Measurements from ENCODE around the gene ASTL.
"Not testable (repeated sequence)": the region's sequence is repeated elsewhere in the genome, so short reads cannot be mapped to it uniquely, and the experiment has no call there.

ASTL gene

DNA sequence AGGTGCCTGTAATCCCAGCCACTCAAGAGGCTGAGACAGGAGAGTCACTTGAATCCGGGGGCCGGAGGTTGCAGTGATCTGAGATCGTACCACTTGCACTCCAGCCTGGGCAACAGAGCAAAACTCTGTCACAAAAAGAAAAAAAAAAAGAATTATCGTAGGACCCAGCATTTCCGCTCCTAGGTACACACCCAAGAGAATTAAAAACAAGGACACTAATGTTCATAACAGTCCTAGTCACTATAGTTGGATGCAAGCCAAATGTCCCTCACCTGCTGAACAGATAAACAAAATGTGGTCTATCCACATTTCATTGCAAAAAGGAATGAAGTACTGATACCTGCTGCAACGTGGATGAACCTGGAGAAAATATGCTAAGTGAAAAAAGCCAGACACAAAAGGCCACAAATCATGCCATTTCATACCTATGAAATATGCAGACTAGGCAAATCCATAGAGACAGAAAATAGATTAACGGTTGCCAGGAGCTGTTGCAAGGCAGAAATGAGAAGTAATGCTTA is 43.1 kb downstream of the ASTL start:
- DNase-seq = no peak

- DNase-seq = no peak
Observed at GRCh38 chr2:96093528-96093927, 44.8 kb downstream of the ASTL start.

- DNase-seq = no peak
Observed at GRCh38 chr2:96092951-96093350, 45.4 kb downstream of the ASTL start.

DNA sequence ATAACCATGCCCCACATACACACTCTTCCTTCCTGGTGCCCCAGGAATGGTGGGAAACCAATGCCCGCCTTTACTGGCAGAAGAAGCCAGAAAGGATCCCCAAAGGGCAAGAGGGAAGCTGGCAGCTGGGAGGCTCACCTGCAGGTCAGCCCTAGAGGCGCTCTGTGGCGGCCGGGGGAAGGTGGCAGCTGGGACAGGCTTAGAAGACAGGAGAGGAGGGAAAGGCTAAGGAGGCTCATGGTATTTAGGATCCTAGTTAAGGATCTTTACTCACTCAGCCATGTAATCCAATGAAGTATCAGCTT is 45.8 kb downstream of the ASTL start:
- no peak for DNase-seq

DNA sequence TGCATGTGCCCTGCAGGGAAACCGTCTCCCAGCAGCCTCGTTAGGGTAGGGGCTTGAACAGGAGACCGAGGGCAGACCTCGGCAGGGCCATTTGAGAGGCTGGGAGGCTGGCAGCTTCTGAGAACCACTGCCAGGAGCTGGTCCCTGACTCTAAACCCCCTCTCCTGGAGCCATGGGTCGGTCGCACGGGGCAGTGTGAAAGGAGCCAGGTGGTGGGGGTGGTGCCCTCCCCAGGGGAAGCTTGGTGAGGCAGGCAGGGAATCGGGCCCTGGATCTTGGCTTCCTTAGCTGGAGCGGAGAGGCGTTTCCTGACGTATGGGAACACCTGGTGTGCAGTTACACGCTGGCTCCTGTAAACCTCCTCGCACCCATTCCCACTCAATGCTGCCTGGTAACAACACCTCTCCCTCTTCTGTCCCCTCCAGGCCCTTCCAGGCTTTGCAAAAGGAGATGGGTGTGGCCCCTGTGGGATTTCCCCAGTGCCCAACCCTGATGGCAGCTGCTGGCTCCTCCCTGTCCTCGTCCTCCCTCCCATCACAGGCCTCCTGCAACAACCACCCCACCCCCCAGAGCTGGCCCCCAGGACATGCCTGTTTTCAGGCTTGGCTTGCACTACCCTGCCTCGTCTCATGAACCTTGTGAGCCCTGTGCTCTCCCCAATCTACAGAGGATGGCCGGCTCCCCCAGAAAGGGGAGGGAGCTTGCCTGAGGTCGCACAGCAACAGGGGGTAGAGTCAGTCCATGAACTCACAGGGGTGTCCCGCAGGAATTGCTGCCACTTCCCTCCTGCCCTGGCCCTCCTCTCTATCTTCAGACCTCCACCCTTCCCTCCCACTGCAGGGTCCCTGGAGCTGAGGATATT is 46.4 kb downstream of the ASTL start:
- no peak for DNase-seq

- DNase-seq = no peak
Observed at GRCh38 chr2:96091141-96091710, 47.1 kb downstream of the ASTL start.

GRCh38 chr2:96090196-96090926 is 47.9 kb downstream of the ASTL start:
- DNase-seq = no peak

- DNase-seq = no peak
Observed at GRCh38 chr2:96089356-96090195, 48.7 kb downstream of the ASTL start.

DNA sequence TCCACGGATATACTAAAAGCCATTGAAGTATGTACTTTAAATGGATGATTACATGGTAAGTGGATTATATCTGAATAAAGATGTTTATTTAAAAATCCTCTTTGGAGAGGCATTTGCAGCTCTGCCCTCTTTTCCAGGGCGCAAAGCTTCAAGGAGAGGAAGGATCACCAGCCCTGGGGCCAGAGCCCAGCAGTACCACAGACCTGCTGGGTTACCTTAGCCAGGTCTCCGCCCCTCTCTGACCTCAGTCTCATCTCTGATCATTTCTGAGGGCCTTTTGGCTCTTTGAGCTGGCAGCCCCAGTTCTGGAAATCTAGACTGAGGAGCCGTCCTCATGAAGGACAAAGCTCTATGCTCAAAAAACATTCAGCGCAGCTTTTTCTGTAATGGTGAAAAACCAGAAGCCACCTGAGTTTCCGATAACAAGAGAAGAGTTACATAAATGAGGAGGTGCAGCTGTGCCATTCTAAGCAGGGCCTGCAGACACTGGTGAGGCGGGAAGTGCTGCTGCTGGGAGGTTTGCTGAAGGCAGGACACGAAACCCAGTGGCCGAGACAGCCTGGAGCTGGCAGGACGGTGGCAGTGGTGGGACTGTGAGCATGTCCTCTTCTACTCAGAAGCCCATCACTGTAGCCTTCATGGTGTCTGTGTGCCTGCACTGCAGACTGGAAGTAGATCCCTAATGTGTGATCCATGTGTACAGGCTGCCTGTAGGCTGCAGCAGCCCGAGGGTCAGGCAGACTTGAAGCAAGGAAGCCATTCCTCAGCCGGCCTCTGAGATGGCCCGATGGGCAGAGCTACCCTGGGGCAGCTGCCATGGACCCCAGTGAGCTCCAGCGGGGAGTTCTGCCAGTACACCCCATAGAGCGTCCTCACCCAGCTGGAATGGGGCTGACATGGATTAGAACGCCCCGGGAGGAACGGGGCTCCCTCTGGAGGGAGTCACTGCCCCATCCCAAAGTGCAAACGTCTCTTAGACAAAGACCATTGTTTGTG is 49.7 kb downstream of the ASTL start:
- DNase-seq = no peak

GRCh38 chr2:96087130-96087529 is 51.2 kb downstream of the ASTL start:
- no peak for DNase-seq

GRCh38 chr2:96085541-96086355 is 52.6 kb downstream of the ASTL start:
- DNase-seq = no peak

GRCh38 chr2:96084858-96085518 is 53.3 kb downstream of the ASTL start:
- DNase-seq = not testable (repeated sequence)

DNA sequence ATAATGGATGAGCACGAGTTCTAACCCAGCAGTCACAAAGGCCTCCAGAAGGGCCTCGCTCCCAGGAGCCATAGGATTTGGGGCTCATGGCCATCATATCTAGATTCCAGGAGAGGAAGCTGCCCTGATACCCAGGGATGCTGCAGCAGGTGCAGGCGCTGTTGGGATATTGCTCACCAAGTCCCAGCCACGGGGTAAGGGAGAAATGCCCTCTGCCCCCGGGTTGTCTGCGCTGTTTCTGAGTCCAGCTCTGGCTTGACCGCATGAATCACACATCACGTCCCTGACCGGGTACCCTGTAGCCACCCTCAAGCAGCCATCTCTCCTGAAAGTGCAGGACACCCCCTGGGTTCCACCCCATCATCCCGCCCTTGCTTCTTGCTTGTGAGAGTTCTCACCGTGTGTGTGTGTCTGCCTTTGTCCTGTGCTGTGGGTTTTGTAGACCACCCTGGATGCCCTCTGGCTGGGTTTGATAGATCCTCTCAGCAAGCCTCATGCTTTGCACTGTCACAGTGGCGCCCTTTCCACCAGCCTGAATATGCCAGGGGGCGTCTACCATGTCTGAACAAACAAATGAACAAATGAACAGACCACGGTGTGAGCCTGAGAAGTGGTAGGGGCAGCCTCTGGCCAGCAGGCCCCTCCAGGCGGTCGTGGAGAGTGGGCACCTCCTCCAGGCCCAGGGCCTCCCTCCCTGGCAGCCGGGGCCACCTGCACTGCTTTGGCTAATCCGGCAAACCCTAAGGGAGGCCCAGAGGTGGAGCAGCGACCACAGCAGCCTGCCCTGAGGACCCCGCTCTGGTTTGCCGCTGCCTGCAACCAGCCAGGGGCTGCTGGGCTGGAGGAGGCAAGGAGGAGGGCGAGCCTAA is 54.1 kb downstream of the ASTL start:
- no peak for DNase-seq

DNA sequence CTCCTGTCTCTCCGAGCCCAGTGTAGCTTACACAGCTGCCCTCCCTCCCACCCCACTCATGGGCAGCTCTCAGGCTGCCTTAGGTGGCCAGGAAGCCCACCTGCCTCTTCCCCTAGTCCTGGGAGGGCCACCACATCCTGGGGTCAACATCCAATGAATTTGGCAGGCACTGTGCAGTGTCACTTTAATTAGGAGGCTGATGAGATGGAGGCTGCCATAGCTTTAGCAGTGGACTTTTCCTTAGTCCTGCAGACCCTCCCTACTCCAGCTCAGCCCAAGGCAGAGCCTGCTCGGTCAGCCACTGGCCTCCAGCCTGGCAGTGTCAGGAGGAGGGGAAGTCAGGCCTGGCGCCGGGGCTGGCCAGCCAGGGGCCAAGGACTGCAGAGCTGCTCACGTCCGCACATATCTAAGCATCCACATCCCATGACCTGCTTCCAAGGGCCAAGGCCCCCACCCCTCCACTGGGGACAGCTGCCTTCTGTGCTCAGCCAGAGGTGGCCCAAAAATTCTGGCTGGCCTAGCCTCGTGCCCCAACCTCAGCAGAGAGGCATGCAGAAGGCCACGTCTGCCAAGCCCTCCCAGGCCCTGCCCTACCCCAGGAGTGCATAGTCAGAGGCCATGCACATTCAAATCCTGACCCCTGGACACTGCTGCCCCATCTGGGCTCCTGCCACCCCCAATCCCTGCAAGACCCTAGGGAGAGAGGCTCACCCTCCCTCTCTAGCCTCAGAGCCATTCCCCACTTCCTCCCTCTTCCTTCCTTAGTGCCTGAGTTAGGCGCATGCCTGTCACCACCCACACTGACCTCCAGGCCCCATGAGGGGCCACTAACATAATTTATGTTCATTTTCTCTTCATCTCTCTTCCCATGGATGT is 55.0 kb downstream of the ASTL start:
- DNase-seq = no peak

DNA sequence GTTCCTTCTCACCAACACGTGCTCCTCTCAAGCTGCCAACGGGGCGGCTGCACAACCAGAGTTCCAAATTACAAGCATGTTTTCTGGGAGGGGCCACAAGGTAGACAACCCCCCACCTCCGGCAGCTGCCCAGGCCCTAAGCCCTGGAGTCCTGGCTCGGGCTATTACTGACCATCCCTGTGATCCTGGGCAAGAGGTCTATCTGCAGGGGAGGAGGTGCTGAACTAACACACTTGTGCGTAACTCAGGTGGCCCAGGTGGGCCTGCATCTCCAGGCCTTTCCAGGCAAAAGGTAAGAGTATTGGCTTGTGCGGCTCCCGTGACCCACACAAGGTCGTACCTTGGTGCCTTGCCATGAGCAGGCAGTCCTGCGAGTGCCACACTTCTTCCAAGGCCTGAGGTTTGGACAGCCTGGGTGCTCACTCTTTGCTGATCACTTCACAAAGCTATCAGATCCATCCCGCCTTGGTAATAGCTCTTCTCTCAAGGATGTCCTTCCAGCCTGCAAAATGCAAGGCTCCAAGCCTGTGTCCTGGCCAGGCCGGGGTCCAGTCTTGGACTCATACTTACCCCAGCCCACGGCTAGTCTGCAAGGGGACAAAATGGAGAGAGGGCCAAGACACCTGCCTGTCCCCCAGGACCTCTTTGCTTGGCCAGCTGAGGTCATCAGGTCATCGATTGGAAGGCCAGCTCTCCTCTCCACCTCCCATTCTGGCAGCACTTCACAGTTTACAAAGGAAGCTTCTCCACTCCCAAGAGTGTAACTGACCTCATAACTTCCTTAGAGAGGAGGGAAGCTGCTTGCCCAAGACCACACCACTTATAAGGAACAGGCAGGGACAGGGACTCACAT is 55.9 kb downstream of the ASTL start:
- DNase-seq = no peak

DNA sequence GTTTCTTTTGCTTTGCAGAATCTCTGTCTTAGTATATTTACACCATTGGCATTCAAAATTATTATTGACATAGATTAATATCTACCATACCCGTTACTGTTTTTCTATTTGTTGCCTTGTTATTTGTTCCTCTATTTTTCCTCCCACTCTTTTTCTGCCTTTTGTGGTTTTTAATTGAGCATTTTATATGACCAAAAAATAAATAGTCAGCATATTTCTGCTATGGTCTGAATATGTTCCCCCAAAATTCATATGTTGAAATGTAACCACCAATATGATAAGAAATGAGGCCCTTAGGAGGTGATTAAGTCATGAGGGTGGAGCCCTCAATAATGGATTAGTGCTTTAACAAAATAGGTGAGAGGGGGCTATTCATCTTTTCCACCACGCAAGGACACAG is 57.3 kb downstream of the ASTL start:
- no peak for DNase-seq

DNA sequence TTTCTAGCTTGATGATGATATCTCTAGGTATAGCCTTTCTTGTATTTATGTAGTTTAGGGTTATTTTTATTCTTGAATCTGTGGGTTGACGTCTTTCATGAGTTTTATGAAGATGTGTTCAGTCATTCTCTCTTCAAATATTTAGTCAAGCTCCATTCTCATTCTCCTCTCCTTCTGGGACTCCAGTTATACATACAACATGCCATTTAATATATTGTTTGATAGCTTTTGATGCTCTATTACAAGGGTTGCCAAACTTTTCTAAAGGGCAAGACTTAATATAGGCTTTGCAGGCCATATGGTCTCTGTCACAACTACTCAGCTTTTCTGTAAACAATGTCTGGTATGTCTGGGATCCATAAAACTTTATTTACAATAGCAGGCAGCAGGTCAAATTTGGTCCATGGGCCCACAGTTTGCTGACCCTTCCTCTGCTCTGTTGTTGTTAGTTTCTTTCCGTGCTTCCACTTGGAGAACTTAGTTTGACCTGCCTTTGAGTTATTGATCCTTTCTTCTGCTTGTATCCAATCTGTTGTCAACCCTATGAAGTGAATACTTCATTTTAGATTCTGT is 63.0 kb downstream of the ASTL start:
- no peak for DNase-seq
